ENCODE data around the gene PPP1R1B.
"Not testable (repeated sequence)": the region's sequence is repeated elsewhere in the genome, so short reads cannot be mapped to it uniquely, and the experiment has no call there.

PPP1R1B gene

DNA sequence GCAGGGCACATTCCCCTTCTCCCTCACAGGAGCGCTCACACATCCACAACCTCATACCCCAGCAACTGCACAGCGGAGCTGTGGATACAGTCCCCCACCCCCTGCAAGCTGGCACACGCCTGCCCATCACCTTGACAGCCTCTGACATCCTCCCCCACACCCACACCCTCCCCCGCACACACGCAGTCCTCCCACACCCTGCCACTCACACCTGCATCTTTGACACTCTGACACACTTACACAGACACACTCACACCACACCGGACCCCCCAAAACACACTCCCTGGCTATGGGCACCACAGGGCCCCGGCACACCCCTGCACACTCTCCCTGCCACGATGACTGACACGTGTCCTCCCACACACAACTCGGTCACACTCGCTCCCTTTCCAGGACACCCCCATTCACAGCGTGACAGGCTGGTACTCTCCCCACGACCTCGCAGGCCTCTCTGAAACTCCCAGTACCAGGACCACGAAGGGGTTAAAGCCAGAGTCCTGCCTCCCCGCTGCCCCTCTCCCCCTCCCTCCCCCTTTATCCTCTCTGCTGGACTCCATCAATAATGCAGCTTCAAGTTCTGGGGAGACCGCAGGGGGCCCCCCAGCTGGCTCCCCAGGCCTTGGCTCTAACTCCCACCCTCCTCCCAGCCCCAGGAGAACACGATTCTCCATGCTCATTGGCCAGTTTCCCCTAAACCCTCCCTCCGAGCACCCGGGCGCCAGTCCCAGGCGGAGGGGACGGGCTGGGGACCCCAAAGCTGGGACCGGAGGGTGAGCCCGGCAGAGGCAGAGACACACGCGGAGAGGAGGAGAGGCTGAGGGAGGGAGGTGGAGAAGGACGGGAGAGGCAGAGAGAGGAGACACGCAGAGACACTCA is at the start of gene PPP1R1B:
Gene PPP1R1B (plus strand): TSS at position 782 of the 876 bp plus-strand sequence. CDS start 441 bp downstream, outside the sequence.
- no peak for DNase-seq

DNA sequence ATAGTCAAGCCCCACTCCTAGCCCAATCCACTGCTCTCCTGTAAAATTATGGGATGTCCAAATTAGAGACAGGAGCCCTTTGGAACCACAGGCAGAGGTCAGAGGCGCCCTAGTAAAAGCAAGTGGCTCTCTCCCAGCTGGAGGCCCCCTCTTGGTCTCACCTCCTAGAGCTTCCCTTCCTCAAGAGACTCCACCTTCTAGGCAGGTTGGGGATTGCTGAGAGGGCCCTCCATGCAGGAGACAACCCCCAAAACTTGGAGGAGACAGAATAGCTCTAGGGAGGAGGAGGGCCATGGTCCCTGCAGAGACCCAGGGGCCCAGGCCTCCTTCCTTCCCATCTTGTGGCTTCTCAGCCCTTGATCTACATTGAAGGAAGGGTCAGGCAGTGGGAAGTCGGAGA is 48.5 kb upstream of the PPP1R1B start:
- DNase-seq: no peak

DNA sequence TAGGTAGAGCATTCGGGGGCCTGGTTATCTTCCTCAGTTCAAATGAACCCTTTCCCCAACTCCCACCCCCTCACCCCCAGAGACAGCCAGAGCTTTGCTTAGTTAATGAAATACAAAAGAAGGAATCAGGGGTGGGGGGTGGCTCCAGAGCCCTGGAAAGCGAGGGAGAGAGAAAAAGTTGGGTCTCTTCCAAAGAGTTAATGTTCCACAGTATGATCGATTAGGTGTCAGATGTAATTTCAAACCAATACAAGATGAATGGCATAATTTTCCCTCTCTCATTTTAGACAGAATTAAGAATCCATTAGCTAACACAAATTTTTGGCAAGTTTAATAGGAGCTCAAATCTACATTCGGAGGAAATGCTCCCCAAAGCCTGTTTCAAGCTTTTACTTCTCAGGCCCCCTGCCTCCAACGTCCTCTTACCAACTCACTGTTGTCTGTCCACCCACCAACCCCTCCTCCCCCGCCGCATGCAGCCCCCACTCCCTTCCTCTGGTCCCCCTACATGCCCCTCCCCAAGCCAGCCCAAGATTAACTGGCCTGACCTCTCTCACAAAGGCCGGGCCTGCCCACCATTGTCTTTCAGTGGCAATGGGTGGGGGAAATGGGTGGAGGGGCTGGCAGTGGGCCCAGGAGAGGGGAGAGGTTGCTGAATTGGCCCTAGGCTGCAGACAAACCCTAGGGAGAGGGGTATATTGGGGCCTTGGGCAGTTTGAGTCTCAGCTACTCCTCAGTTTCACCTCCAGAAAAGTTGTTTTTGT is 47.3 kb upstream of the PPP1R1B start:
- DNase-seq: no peak

DNA sequence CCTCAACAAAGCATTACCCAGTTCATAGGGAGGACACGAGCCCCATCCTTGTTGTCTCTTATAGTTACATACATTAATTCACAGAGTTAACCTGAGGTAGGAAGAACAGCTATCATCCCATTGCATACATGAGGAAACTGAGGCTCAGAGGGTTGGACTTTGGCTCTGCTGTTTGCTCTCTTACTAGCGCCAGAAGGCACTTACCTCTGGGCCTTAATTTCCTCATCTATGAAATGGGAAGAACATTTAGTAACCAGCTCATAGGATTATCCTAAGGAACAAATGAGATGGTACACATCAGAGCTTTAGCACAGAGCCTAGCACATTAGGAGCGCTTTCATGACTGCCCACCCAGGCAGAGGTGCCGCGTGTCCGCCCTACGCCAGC is 46.7 kb upstream of the PPP1R1B start:
- DNase-seq: no peak

DNA sequence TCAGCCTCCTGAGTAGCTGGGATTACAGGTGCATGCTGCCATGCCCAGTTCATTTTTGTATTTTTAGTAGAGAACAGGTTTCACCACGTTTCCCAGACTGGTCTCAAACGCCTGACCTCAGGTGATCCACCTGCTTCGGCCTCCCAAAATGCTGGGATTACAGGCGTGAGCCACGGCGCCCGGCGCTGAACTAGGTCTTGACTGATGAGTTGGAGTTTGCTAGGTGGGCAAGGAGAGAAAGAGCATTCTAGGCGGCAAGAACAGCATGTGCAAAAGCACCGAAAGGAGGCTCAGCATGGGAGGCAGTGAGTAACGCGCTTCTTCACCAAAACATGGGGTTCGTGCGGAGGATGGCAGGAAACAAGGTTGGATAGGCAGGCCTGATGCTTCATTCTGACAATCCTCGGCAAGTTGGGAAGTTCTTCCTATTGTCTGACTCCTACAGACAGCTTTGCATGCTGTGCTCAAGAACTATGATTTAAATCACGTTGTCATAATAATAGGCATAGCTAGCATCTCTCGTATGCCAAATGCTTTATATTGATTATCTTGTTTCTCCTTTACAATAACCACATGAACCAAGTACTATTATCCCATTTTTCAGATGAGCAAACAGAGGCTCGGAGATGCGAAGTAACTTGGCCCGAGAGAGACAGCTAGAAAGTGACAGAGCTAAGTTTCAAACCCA is 45.5 kb upstream of the PPP1R1B start:
- no peak for DNase-seq

DNA sequence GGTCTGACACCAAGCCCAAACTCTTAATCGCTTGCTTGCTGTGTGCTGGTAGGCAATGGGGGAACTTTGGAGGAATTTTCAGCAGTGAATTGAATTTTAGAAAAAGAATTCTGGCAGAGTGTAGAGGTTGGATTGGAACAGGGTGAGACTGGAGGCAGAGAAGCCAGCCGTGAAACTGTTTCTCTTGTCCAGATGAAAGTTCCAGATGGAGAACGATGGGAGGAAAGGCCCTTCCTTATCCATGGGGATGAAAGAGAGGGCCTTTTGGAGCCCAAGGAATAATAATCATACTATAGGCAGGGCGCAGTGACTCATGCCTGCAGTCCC is 45.0 kb upstream of the PPP1R1B start:
- DNase-seq: no peak

DNA sequence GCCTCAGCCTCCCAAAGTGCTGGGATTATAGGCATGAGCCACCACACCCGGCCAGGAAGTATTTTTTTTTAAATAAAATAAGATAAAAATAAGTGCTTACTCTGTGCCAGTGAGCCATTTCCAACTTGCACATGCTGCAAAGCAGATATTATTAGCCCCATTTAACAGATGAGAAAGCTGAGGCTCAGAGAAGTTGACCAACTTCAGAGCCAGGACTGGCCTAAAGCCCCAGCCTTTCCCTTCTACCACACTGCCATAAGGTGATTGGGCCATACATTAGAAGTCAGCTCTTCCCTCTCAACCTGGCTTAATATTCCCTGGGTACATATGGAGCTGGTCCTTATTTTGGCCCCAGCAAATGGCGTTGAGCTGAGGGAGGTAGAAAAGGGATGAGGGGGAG is 44.1 kb upstream of the PPP1R1B start:
- no peak for DNase-seq

DNA sequence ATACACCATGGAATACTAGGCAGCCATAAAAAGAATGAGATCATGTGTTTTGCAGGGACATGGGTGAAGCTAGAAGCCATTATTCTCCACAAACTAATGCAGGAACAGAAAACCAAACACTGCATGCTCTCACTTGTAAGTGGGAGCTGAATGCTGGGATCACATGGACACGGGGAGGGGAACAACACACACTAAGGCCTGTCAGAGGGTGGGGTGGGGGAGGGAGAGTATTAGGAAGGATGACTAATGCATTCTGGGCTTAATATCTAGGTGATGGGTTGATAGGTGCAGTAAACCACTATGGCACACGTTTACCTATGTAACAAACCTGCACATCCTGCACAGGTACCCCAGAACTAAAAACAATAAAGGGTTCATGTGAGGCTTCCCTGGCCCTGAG is 36.6 kb upstream of the PPP1R1B start:
- DNase-seq: not testable (repeated sequence)

DNA sequence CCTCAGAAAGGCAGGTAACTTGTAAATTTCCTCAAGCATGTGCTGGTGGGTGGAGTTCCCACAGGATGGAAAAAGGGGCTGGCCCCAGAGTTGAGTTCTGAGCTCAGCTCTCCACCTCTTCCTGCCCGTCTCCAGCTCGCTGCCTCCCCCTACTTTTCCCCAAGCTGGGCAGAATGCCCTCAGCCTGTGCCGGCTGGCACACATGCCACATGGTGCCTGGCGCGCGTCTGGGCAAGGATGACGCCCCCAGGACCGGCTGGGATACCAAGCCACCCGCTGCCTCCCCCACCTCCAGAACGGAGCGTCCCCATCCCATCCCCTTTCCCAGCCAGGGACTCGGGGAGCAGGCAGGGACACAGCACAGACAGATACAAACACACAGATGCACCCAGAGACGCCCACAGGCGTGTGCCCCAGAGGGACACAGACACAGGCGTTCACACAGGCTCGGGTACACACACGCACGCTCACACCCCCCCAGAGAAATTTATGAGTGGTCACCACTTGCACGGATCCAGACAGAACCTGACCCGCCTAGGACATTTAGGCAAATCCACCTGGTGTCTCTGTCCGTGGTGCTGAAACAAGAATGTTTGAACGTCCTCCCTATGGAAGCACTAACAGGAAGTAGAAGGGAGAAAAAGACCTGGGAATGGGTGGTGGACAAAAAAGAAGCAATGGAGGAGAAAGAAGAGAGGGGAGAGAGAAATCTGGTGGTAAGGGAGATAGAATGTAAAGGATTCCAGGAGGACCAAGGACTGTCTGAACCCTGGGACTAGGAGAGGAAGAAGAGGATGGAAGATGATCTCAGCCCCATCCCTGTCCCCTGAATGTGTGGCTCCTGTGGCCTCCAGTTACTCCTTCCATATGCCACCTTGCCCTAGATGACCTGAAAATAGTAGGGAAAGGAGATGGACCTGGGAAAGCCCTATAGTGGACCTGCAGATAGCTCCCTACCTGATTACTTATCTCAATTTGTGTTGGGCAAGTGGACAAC is 34.5 kb upstream of the PPP1R1B start:
- no peak for DNase-seq

DNA sequence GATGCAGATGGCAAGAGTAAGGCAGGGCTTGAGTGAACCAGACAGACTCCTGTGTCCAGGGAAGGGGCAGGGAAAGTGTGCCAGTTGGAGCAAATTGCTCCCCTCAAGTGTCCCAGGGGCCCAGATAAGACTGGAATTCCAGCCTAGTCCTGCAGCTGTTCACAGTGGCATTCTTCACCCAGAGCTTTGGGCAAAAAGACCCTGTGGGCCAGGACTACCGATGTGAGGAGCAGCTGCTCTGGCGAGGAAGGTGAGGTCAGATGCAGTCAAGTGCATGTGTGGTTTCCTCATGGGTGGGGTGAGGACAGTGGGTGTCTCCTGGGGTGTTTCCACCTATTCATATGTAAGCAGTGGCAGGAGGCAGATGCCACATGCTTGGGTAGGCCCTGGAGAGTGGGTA is 33.4 kb upstream of the PPP1R1B start:
- no peak for DNase-seq

DNA sequence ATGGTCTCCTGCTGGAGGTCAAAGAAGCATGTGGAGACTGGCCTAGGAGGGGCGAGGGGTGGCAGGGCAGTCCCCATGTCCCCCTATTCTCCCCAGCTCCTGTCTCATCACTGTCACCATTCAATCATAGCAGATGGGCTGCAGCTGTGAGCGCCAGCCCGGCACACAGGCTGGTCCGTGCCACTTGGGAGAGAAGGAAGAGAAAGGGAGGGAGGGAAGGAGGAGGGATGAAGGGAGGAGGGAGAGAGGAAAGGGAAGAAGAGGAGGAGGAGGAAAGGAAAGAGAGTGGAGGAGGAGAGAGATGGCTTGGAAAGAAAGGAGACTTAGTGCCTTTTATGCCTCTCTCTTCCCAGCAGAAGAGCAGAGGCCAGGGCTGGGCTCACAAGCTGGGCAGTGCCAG is 31.5 kb upstream of the PPP1R1B start:
- DNase-seq: no peak

DNA sequence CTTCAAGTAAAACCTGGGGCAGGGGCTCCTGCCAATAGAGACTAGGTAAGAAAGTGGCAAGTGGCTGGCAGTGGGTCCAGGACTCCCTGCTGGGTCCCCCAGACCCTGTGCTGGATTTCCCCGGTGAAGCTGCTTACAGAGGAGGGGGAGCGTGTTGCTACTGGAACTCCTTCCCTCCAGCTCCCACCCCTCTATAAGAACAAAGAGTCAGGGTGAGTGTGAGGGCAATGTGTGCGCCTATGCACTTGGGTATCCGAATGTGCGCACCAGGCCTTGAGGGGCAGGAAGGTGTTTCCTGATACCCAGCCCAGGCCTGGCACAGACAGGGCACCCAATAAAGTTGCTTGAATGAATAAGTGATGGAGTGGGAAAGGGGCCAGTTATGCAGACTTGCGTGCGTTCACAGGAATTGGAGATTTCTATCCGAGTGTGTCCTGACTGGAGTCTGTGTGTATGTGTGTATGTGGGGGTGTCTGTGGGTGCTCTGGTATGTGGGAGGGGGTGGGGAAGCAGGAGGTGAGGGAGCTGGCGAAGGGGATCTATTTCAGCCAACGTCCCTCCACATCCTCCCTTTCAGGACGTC is 30.7 kb upstream of the PPP1R1B start:
- no peak for DNase-seq

DNA sequence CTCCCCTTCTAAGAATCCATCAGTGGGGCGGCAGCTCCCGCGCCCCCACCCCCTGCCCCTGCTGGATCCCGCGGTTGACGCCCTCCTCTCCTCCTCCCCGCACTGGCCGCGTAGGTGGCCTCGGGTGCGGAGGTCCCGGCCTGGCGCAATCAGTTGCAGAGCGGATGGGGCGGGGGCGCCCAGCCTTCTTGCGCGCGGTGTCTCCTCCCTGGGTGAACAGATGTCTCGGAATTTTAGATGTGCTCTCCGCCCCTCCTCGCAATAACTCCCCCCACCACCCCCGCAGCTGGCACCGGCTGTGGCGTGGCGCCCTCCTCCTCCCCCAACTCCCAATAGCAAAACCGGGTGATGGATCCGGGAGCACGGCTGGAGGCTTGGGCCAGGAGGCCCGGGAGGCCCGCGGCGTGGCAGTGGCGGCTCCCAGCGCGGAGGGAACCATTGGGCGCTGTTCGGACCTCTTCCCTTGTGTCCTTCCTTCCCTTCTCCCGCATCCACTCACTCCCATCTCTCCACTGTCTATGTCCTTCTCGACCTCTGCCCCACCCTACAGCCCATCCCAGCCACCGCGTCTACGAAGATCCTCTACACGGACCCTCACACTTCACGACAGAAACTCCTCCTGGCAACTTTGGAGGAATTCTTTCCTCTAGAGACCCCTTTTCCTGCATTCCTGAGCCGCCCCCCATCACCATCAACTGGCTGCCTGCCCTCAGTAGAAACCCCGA is 30.0 kb upstream of the PPP1R1B start:
- DNase-seq: no peak

DNA sequence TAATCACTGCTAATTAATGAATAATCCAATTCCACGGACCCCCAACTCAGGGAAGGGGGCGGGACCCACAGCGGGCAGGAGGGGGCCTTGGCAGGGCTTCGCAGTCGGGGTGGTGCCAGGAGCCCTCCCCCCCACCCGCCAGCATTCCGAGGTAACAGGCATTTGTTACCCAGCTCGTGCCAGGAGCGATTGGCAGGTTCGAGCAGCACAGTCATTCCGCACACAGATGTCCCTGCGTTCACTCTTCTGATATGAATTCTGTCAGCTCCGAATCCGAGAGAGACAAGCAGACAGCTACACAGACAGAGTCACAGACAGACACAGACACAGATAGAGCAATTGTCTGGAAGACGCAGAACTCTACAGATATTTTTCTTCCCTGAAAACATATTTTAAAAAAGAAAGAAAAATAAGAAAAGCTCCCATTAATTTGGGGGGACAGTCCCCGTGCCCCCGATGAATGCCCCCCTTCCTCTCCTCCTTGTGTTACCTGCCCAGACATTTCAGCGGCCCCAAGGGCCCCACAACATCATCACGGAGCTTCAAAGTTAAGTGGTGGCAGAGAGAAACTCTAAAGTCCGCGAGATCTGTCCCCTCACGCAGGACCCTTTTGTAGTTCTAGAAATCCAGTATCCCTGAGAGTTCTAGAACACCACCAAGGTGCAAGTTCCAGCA is 29.2 kb upstream of the PPP1R1B start:
- DNase-seq: no peak

DNA sequence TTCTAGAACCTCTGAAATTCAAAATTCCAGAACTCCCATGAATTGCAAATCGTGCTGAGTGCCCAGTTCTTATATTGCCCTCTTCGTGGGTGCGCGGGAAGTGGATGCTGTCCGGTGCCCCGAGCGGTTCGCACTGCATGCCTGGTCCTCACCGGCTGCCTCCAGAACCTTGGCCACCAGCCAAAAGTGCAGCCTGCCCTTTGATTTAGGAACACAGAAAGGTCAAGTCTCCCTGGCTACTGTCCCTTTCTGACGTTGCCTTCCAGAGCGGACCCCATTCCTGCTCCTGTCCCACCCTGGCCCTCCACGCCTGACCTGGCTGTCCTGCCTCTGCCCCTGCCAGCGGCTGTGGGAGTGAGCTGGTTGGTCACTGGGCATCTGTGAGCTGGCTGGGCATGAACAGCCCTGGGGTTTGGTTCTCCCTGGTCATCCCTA is 28.7 kb upstream of the PPP1R1B start:
- DNase-seq: no peak

DNA sequence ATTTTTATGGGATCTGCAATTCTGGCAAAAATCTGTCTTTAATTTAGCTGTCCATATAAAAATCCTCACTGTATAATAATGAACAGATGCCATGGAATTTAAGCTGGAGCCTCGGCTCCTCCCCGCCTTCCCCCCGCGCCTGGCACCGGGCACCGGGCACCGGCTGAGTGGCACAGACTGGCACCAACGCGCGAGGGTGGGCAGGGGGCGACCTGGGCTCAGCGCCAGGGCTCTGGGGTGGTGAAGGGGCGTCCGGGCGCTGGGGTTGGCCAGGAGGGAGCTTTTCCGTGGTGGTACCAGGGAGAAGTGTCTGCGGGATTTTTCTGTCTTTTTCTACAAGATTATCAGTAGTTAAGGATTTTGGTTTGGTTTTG is 28.1 kb upstream of the PPP1R1B start:
- DNase-seq: no peak

DNA sequence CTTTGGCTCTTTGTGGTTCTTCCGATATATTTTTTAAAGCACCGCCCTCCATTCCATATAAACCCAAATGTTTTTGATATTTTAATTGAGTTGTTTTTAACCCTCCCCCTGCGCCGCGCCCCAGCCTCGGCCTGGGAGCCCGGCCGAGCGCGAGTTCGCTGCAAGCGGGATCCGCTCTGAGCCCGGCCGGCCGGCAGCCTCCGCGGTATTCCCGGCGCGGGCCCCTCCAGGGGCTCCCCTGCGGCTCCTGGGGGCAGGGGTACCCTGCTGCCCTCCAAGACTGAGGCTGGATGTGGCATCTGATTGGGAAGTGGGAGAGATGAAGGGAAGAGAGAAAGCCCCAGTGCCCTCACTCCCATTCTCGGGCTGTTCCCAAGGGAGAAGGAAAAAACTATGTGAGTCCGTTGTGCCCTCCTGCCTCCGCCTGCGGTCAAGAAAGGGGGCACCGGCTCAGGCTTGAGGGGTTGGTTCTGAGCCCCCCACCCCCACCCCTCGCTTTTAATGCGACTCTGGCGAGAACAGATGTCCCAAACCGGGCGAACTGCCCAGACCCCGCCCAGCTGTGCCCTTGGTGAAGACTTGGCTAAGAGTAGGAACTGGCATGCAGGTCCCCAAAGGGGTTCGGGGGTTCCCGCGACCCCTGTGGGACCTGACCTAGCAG is 27.6 kb upstream of the PPP1R1B start:
- no peak for DNase-seq

DNA sequence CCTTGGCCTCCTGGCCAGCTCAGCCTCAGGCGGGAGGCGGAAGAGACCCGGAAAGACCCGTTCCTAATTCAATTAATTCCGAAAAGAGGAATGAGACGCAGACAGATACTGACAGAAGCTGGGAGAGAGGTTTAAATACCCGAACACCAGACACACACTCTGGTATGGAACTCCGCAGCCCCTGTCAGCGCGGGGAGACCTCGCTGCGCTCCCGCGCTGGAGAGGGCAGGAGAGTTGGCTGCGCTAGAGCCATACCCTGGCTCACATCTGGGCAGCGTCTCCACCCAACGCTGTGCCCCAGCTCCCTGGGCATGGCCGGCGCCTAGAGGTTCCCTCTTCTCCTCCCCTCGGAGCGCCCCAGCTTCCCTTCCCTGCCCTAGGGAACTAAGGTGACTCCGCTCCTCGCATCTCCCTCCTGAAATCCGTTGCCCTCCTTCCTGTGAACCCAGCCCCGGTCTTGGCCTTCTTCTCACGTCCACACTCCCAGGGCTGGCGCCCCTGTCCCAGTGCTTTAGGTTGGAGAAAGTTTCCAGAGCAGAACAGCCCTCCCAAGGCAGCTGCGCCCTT is 27.0 kb upstream of the PPP1R1B start:
- no peak for DNase-seq

DNA sequence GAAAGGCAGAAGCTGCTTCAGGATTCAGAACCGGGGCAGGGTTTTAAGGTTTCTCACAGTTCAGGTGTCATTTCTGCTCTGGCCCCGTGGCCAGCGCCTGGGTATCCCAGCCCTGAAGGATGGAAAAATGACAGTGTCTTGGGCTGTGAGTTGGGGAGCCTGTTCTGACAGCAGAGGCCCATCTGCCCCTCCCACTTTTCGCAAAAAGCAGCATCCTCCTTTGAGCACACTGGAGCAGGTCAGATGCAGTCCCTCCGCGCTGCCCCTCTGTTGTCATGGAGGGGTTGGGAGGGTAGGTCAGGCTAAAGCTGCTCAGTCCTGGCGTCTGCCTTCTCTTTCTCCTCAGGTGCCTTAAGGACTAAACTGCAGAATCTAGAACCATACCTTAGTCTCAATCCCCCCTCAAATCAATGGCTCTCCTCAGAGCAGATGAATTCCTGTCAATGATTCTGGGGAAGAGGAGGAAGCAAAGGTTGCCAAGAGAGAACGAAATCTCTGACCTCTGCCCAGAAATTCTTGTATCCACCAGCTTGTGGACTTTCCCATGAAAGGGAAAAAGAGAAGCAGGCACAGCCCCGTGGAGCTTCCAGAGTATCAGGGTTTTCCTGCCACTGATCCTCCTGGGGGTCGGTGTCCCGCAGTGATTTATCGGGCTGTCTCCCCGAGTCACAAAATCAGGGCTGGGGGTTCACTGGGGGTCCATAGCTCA is 26.3 kb upstream of the PPP1R1B start:
- DNase-seq: no peak
